ENCODE measurements around the gene RELA. TPM values are rescaled to one million over a fixed set of nuclear protein-coding genes. Genes with fewer than 3 reads are reported as not detected.
"Not testable (repeated sequence)": the region's sequence is repeated elsewhere in the genome, so short reads cannot be mapped to it uniquely, and the experiment has no call there.

RELA gene
- total RNA-seq, 2 experiments from 2014 or later = 78.9 to 80.2 TPM

GRCh38 chr11:65683480-65683879 is 20.8 kb upstream of the RELA start:
- POLR2A ChIA-PET, CTCF ChIA-PET: not testable (repeated sequence)

DNA sequence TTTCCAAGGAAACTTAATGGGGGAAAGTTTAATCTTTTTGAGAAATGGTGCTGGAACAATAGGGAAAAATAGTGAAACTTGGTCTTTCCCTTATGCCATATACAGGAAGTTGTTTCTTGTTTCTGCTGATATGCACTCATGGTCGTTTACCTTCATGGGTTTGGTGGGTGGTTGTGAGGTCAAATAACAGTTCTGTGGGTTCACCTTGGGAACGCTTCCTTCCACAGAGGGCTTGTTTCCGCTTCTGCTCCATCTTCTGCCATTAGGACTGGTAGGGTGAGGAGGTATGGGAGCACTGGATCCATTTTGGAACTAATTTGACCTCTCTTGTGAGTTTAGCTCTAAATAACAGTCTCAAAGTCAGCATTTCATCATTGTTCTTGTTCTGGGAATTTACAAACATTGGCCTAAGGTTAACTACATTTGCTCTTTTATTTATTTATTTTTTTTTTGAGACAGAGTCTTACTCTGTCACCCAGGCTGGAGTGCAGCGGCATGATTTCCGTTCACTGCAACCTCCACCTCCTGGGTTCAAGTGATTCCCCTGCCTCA is 17.6 kb upstream of the RELA start:
- ChIA-PET CTCF (interaction anchor here (1.0 to 1.3 kb wide), 2 partner anchors 100 to 140 kb away, joined by 3 to 5 read pairs; no protein-coding TSS in a partner anchor), POLR2A (interaction anchor here (0.7 kb wide), 1 partner anchor 46 kb away, joined by 8 read pairs; no protein-coding TSS in a partner anchor)

DNA sequence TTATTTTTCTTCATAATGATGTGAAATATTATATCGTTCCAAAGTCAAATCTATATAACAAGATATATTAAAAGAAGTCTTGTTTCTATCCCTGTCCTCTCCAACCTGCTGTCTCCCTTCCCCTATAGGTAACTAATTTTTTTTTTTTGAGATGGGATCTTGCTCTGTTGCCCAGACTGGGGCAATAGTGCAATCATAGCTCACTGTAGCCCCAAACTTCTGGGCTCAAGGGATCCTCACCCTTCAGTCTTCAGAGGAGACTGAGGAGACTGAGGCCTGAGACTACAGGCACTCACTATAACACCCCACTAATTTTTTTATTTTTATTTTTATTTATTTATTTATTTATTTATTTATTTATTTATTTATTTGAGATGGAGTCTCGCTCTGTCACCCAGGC is 10.3 kb upstream of the RELA start:
- CTCF ChIA-PET = interaction anchor here (1.1 kb wide), 1 partner anchor 97 kb away, joined by 3 read pairs; no protein-coding TSS in a partner anchor
- POLR2A ChIA-PET = interaction anchor here (0.6 to 1.0 kb wide), 3 partner anchors 10 to 943 kb away, joined by 3 to 5 read pairs (median 4); partner anchors contain the start of gene RELA

GRCh38 chr11:65672180-65672860 is 9.6 kb upstream of the RELA start:
- CTCF ChIA-PET = interaction anchor here (1.1 kb wide), 1 partner anchor 97 kb away, joined by 3 read pairs; no protein-coding TSS in a partner anchor
- POLR2A ChIA-PET = interaction anchor here (1.0 kb wide), 1 partner anchor 9 kb away, joined by 3 read pairs; the partner anchor contains the start of gene RELA

- ChIA-PET POLR2A (interaction anchor here (0.6 to 2.4 kb wide), 11 partner anchors 9 to 196 kb away, joined by 3 to 18 read pairs (median 4); no protein-coding TSS in a partner anchor), CTCF (interaction anchor here (0.6 to 1.5 kb wide), 7 partner anchors 12 to 1683 kb away, joined by 3 to 6 read pairs (median 3); partner anchors contain the start of genes KAT5 and SIPA1)
Measured at GRCh38 chr11:65663639-65664200, 1.0 kb upstream of the RELA start.

GRCh38 chr11:65662247-65662798 is 393 bp downstream of the RELA start:
- CTCF ChIA-PET = interaction anchor here (0.5 to 1.5 kb wide), 4 partner anchors 10 to 374 kb away, joined by 3 to 6 read pairs (median 4); partner anchors contain the start of gene SIPA1
- POLR2A ChIA-PET = interaction anchor here (0.5 to 2.4 kb wide), 10 partner anchors 10 to 228 kb away, joined by 3 to 18 read pairs (median 4); partner anchors contain the start of gene CCDC85B

DNA sequence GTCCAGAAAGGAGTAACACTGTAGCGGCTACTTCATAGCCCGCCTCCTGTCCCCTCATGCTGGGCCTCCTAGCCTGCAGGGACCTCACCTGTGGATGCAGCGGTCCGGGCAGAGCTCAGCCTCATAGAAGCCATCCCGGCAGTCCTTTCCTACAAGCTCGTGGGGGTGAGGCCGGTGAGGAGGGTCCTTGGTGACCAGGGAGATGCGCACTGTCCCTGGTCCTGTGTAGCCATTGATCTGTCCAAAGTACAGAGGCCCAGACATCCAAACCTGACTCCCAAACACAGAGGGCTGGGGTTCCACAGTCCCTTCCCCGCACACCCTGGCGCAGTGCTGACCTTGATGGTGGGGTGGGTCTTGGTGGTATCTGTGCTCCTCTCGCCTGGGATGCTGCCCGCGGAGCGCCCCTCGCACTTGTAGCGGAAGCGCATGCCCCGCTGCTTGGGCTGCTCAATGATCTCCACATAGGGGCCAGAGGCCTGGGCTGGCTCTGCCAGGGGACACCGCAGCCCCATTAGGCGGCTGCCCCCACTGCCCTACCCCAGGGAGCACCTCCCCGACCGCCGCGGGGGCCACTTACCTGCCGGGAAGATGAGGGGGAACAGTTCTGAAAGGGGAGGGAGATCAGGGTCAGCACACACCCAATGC is 993 bp downstream of the RELA start:
- ChIA-PET CTCF (interaction anchor here (1.3 kb wide), 1 partner anchor 9 kb away, joined by 4 read pairs; no protein-coding TSS in a partner anchor), POLR2A (interaction anchor here (0.6 to 2.4 kb wide), 3 partner anchors 9 to 157 kb away, joined by 4 to 18 read pairs (median 17); no protein-coding TSS in a partner anchor)

GRCh38 chr11:65660908-65661307 is 1.8 kb downstream of the RELA start:
- ChIA-PET POLR2A (interaction anchor here (0.6 to 0.9 kb wide), 2 partner anchors 9 to 157 kb away, joined by 3 to 4 read pairs; no protein-coding TSS in a partner anchor), CTCF (interaction anchor here (1.0 to 1.3 kb wide), 2 partner anchors 8 to 35 kb away, joined by 3 to 4 read pairs; no protein-coding TSS in a partner anchor)

DNA sequence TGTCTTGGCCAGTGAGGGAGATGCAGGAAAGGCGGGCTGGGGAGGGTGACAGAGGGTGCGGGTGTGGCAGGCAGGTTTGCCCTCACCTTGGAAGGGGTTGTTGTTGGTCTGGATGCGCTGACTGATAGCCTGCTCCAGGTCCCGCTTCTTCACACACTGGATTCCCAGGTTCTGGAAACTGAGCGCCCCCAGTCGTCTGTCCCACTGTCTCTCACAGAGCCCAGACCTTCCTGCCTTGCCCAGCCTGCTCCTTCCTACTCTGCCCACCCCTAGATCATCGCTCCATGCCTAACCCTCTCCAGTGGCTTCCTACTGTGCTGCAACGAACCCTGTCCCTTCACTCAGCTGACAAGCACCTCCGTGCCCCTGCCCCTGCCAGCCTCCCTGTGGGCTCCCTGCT is 2.7 kb downstream of the RELA start:
- ChIA-PET POLR2A (no interaction called here), CTCF (interaction anchor here (1.0 kb wide), 1 partner anchor 34 kb away, joined by 3 read pairs; no protein-coding TSS in a partner anchor)

GRCh38 chr11:65658174-65659021 is 4.3 kb downstream of the RELA start:
- POLR2A ChIA-PET = no interaction called here
- CTCF ChIA-PET = interaction anchor here (0.6 to 1.6 kb wide), 3 partner anchors 15 to 118 kb away, joined by 3 read pairs; no protein-coding TSS in a partner anchor

GRCh38 chr11:65657426-65657825 is 5.3 kb downstream of the RELA start:
- ChIA-PET POLR2A (no interaction called here), CTCF (interaction anchor here (0.5 to 1.6 kb wide), 3 partner anchors 13 to 148 kb away, joined by 3 to 4 read pairs (median 3); no protein-coding TSS in a partner anchor)

DNA sequence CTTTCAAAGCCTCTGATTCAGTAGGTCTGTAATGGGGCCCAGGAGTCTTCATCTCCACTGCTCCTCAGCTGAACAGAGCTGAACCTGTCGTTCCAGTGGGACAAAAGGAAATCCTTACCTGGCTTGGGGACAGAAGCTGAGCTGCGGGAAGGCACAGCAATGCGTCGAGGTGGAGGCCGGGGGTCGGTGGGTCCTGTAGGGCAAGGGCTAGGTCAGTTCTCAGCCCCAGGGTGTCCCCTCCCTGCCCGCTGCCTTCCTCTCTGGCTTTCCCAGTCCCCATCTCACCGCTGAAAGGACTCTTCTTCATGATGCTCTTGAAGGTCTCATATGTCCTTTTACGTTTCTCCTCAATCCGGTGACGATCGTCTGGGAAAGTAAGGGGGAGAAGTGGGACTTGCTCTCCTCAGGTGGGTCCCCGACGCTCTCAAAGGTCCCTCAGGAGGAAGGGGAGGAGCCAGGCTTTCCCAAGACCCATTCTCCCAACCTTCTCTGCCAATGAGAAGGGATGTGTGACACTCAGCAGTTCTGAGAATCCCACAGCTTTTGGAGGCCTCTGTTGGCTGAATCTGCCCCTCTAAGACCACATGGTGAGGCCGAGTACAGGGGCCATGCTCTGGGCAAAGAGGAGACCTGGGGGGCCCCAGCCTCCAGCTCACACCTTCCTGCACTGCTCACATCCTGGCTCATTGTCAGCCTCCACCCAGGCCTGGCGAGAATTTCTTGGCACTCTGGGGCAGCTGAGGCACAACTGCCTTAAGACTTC is 7.0 kb downstream of the RELA start:
- POLR2A ChIA-PET = interaction anchor here (0.7 to 1.1 kb wide), 4 partner anchors 15 to 74 kb away, joined by 3 to 4 read pairs (median 3); no protein-coding TSS in a partner anchor

GRCh38 chr11:65654375-65655349 is 8.1 kb downstream of the RELA start:
- CTCF ChIA-PET = interaction anchor here (1.0 to 1.3 kb wide), 2 partner anchors 58 to 66 kb away, joined by 3 to 4 read pairs; partner anchors contain the start of gene KAT5
- POLR2A ChIA-PET = interaction anchor here (0.7 to 1.0 kb wide), 3 partner anchors 14 to 72 kb away, joined by 3 to 4 read pairs (median 3); no protein-coding TSS in a partner anchor

More for the DNA sequence above, 7.0 kb downstream of the RELA start:
- CTCF ChIA-PET = interaction anchor here (1.3 kb wide), 1 partner anchor 11 kb away, joined by 3 read pairs; no protein-coding TSS in a partner anchor

- ChIA-PET POLR2A (interaction anchor here (0.5 to 4.4 kb wide), 6 partner anchors 9 to 231 kb away, joined by 3 to 39 read pairs (median 4); partner anchors contain the start of genes NEAT1, RELA, SIPA1 and ZNRD2), CTCF (interaction anchor here (1.0 to 2.1 kb wide), 6 partner anchors 7 to 127 kb away, joined by 3 to 6 read pairs (median 4); partner anchors contain the start of genes AP5B1, KAT5 and PCNX3)
Measured at GRCh38 chr11:65653229-65654225, 9.2 kb downstream of the RELA start.
